ENCODE results near the gene SH2B2.

DNA sequence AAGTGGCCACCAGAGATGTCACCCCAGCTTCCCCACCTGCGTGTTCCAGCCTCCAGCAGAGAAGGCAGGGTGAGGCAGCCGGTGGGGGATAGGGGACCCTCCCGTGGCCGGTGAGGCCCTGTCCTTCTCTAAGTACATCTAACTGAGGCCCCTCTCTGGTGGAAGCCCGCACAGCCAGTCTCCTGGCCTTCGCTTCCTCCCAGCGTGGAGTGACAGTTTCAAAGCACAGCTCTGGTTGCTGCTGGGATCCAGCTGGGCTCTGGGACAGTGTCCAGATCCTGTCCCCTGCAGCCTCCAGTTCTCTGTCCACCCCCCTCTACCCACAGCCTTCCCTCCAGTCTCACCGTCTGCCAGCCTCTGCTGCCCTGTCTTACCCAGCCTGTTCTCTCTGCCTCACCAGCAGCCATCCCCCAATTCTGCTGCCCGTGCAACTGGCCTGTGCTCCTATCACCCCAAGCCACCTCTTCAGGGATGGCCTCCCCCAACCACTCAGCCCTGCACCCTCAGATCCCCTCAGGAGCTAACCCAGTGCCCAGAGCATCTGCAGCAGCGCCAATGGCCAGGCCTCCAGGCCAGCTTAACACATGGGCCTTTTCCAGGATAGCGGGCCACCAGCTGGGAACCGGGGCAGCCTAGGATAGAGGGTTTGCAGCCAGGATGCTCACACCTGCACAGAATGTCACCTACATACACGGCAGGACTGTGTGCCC, 16.3 kb upstream of the SH2B2 start:
- TF ChIP-seq CTCF (IDR thresholded peaks at IDR 0.05), result no peak
- no peak for TF ChIP-seq POLR2A (IDR thresholded peaks at IDR 0.05)
